Mesendoderm (in vitro differentiated cells): ENCODE measurements around the gene PTPN9.

Experiments
- DNase-seq: peaks from one replicate; pipeline ENCODE4 v3.0.0; 2013
- H2AK5ac ChIP-seq: 2 replicates; pipeline ENCODE4 v1.6.1; 2013; ENCODE audit warnings: low read length, inconsistent platforms
- H2BK120ac ChIP-seq: 2 replicates; pipeline ENCODE4 v1.6.1; 2013; ENCODE audit warnings: low read depth, mild to moderate bottlenecking, low read length, moderate library complexity, mixed read lengths
- H2BK15ac ChIP-seq: replicated peaks from 2 replicates; pipeline ENCODE4 v1.6.1; 2013; ENCODE audit warnings: low read depth, mild to moderate bottlenecking, moderate library complexity
- H2BK5ac ChIP-seq: 2 replicates; pipeline ENCODE4 v1.6.1; 2013; ENCODE audit warnings: low read length, inconsistent platforms
- H3K18ac ChIP-seq: 2 replicates; pipeline ENCODE4 v1.6.1; 2013; ENCODE audit warnings: mild to moderate bottlenecking, low read length, mixed read lengths
- H3K23ac ChIP-seq: one replicate; pipeline ENCODE4 v1.6.1; 2013; ENCODE audit warnings: low read length
- H3K27ac ChIP-seq: 2 replicates; pipeline ENCODE4 v1.5.1; 2013; ENCODE audit warnings: low read depth, mild to moderate bottlenecking, inconsistent platforms, low read length, moderate library complexity
- H3K27me3 ChIP-seq: 2 replicates; pipeline ENCODE4 v1.6.1; 2013; ENCODE audit warnings: low read length, control low read depth, mild to moderate bottlenecking, inconsistent platforms; ENCODE audit not compliant: insufficient read depth, poor library complexity
- H3K36me3 ChIP-seq: 2 replicates; pipeline ENCODE4 v1.6.1; 2013; ENCODE audit warnings: low read length, inconsistent platforms; ENCODE audit not compliant: control insufficient read depth, insufficient read depth
- H3K4ac ChIP-seq: one replicate; pipeline ENCODE4 v1.6.1; 2013; ENCODE audit warnings: low read depth, mild to moderate bottlenecking, low read length, moderate library complexity
- H3K4me1 ChIP-seq: 2 replicates; pipeline ENCODE4 v1.6.1; 2013; ENCODE audit warnings: low read depth, low read length, inconsistent platforms; ENCODE audit not compliant: control insufficient read depth
- H3K4me2 ChIP-seq: 2 replicates; pipeline ENCODE4 v1.6.1; 2013; ENCODE audit warnings: low read length
- H3K4me3 ChIP-seq: 2 replicates; pipeline ENCODE4 v1.5.1; 2013; ENCODE audit warnings: mild to moderate bottlenecking, low read length
- H3K56ac ChIP-seq: one replicate; pipeline ENCODE4 v1.6.1; 2013; ENCODE audit warnings: low read length
- H3K79me1 ChIP-seq: 2 replicates; pipeline ENCODE4 v1.6.1; 2013; ENCODE audit warnings: low read length, inconsistent platforms
- H3K79me2 ChIP-seq: 2 replicates; pipeline ENCODE4 v1.6.1; 2013; ENCODE audit warnings: mild to moderate bottlenecking, low read length; ENCODE audit not compliant: control insufficient read depth, insufficient read depth
- H3K9ac ChIP-seq: 2 replicates; pipeline ENCODE4 v1.6.1; 2013; ENCODE audit warnings: low read length, inconsistent platforms
- H4K5ac ChIP-seq: one replicate; pipeline ENCODE4 v1.6.1; 2013; ENCODE audit warnings: low read length
- H4K8ac ChIP-seq: one replicate; pipeline ENCODE4 v1.6.1; 2013; ENCODE audit warnings: low read depth, mild to moderate bottlenecking, control low read depth, low read length, moderate library complexity
- WGBS: extraction: QIAGEN DNeasy Blood & Tissue Kit; methylation state at CpG from one replicate; pipeline ENCODE4 v1.1.7; 2013; ENCODE audit warnings: low lambda C conversion rate, missing lambda C conversion rate; ENCODE audit not compliant: insufficient coverage; ENCODE audit errors: extremely low coverage; 5-methylcytosine and 5-hydroxymethylcytosine counted together

PTPN9 gene

GRCh38 chr15:75456710-75457109 lies 122.4 kb downstream of the PTPN9 start:
- no peak overlapping the region for H3K18ac ChIP-seq
- H3K4me2 ChIP-seq, result no peak overlapping the region
- no peak overlapping the region for H2BK120ac ChIP-seq
- H2AK5ac ChIP-seq, result no peak overlapping the region
- no peaks in the 10 kb centered on the region for H3K4me1 ChIP-seq
- H2BK15ac ChIP-seq, result no peak overlapping the region
- H4K5ac ChIP-seq, result no peak overlapping the region
- H3K79me2 ChIP-seq, result peaks cover 6% of the 10 kb centered on the region
- H3K56ac ChIP-seq, result peak overlapping the region; percentile 95
- H3K27ac ChIP-seq, result no peak overlapping the region
- DNase-seq, result peak; percentile 52
- H2BK5ac ChIP-seq, result no peak overlapping the region
- H4K8ac ChIP-seq, result no peak overlapping the region
- H3K4me3 ChIP-seq, result no peak overlapping the region
- WGBS, result no CpG with 5 or more reads among the region's 6 CpGs
- H3K36me3 ChIP-seq, result no peaks in the 10 kb centered on the region
- no peaks in the 10 kb centered on the region for H3K27me3 ChIP-seq
- no peak overlapping the region for H3K4ac ChIP-seq
- H3K23ac ChIP-seq, result no peak overlapping the region
- H3K79me1 ChIP-seq, result peaks cover 5% of the 10 kb centered on the region
- H3K9ac ChIP-seq, result peak overlapping the region; percentile 89

- Histone ChIP-seq H3K4ac (no peak overlapping the region), H4K8ac (no peak overlapping the region), H3K27ac (peak overlapping the region; percentile 61), H3K18ac (peak overlapping the region; percentile 91), H2BK120ac (no peak overlapping the region), H3K27me3 (no peaks in the 10 kb centered on the region), H3K4me2 (peak overlapping the region; percentile 99), H3K79me2 (peaks cover 6% of the 10 kb centered on the region), H3K36me3 (no peaks in the 10 kb centered on the region), H3K9ac (peak overlapping the region; percentile 89), H3K79me1 (peaks cover 5% of the 10 kb centered on the region), H2BK15ac (no peak overlapping the region), H3K4me1 (no peaks in the 10 kb centered on the region), H2BK5ac (peak overlapping the region; percentile 76), H3K56ac (peak overlapping the region; percentile 95), H2AK5ac (no peak overlapping the region), H3K23ac (peak overlapping the region; percentile 32), H3K4me3 (peak overlapping the region; percentile 86), H4K5ac (no peak overlapping the region)
- WGBS, result no CpG with 5 or more reads among the region's 24 CpGs
- peak; percentile 75 for DNase-seq
Observed at GRCh38 chr15:75455982-75456531, 123.1 kb downstream of the PTPN9 start.

- Histone ChIP-seq H2BK120ac (no peak overlapping the region), H3K4me2 (peak overlapping the region; percentile 99), H2BK15ac (no peak overlapping the region), H3K36me3 (no peaks in the 10 kb centered on the region), H3K79me2 (peaks cover 7% of the 10 kb centered on the region), H4K8ac (no peak overlapping the region), H3K4ac (peak overlapping the region; percentile 75), H3K23ac (peak overlapping the region; percentile 32), H3K9ac (peak overlapping the region; percentile 96), H3K56ac (peak overlapping the region; percentile 95), H3K27ac (peak overlapping the region; percentile 98), H3K4me3 (peak overlapping the region; percentile 94), H3K18ac (peak overlapping the region; percentile 96), H3K4me1 (no peaks in the 10 kb centered on the region), H2AK5ac (no peak overlapping the region), H3K79me1 (peaks cover 5% of the 10 kb centered on the region), H2BK5ac (no peak overlapping the region), H3K27me3 (no peaks in the 10 kb centered on the region), H4K5ac (no peak overlapping the region)
- WGBS, result no CpG with 5 or more reads among the region's 48 CpGs
- peak; percentile 87 for DNase-seq
Observed at GRCh38 chr15:75455424-75455981, 123.6 kb downstream of the PTPN9 start.

GRCh38 chr15:75454471-75455378 lies 124.4 kb downstream of the PTPN9 start:
- Histone ChIP-seq H2BK120ac (no peak overlapping the region), H3K27ac (peak overlapping the region; percentile 98), H3K9ac (peak overlapping the region; percentile 96), H2BK5ac (no peak overlapping the region), H3K79me2 (peaks cover 14% of the 10 kb centered on the region), H2BK15ac (no peak overlapping the region), H4K8ac (no peak overlapping the region), H3K4ac (peak overlapping the region; percentile 75), H3K27me3 (no peaks in the 10 kb centered on the region), H4K5ac (no peak overlapping the region), H3K23ac (no peak overlapping the region), H3K18ac (peak overlapping the region; percentile 96), H3K79me1 (peaks cover 6% of the 10 kb centered on the region), H3K4me1 (no peaks in the 10 kb centered on the region), H3K4me2 (peak overlapping the region; percentile 59), H3K36me3 (no peaks in the 10 kb centered on the region), H3K56ac (peak overlapping the region; percentile 92), H3K4me3 (peak overlapping the region; percentile 94), H2AK5ac (no peak overlapping the region)
- no CpG with 5 or more reads among the region's 116 CpGs for WGBS
- peak; percentile 78 for DNase-seq

GRCh38 chr15:75453703-75454470 lies 125.2 kb downstream of the PTPN9 start:
- Histone ChIP-seq H3K27me3 (no peaks in the 10 kb centered on the region), H2AK5ac (peak overlapping the region; percentile 94), H3K4me1 (no peaks in the 10 kb centered on the region), H2BK15ac (no peak overlapping the region), H3K9ac (peak overlapping the region; percentile 99), H2BK120ac (no peak overlapping the region), H3K56ac (peak overlapping the region; percentile 97), H3K79me2 (peaks cover 22% of the 10 kb centered on the region), H3K27ac (peak overlapping the region; percentile 98), H3K4me3 (peak overlapping the region; percentile 94), H4K5ac (no peak overlapping the region), H3K36me3 (no peaks in the 10 kb centered on the region), H3K4me2 (peak overlapping the region; percentile 100), H4K8ac (no peak overlapping the region), H3K23ac (peak overlapping the region; percentile 83), H3K79me1 (peaks cover 9% of the 10 kb centered on the region), H2BK5ac (peak overlapping the region; percentile 92), H3K18ac (peak overlapping the region; percentile 96), H3K4ac (peak overlapping the region; percentile 85)
- peak; percentile 100 for DNase-seq
- no CpG with 5 or more reads among the region's 57 CpGs for WGBS
